Measurements from ENCODE around the gene CLEC5A.

DNA sequence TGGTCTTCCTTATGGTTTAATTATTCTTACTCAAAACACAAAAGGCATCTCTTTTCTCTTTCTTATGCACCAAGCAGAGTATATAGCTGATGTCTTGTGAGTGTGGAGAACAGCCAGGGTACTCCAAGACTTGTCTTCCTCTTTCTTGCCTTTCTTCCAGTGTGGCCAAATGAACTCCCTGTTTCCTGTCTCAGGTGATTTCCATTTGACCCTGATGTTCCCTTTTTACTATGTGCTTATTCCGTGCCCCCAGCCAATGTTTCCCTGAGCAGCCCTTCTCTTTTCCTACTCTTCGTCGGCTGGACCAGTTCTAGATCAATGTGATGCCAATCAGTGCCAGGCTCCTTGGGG is 18.0 kb downstream of the CLEC5A start:
- TF ChIP-seq FOXK2 (IDR thresholded peaks at IDR 0.05) (no peak), BHLHE40 (IDR thresholded peaks at IDR 0.05; ENCODE audit: borderline replicate concordance) (no peak), ARNT (IDR thresholded peaks at IDR 0.05) (no peak), SP1 (IDR thresholded peaks at IDR 0.05) (no peak), FOXA1 (IDR thresholded peaks at IDR 0.05) (no peak), SUZ12 (IDR thresholded peaks at IDR 0.05) (no peak), TARDBP (IDR thresholded peaks at IDR 0.05) (no peak), FOXM1 (IDR thresholded peaks at IDR 0.05; ENCODE audit: borderline replicate concordance) (no peak), NFRKB (IDR thresholded peaks at IDR 0.05) (no peak), L3MBTL2 (conservative IDR thresholded peaks at IDR 0.05) (no peak)
- TF ChIP-seq, protein P1, sequence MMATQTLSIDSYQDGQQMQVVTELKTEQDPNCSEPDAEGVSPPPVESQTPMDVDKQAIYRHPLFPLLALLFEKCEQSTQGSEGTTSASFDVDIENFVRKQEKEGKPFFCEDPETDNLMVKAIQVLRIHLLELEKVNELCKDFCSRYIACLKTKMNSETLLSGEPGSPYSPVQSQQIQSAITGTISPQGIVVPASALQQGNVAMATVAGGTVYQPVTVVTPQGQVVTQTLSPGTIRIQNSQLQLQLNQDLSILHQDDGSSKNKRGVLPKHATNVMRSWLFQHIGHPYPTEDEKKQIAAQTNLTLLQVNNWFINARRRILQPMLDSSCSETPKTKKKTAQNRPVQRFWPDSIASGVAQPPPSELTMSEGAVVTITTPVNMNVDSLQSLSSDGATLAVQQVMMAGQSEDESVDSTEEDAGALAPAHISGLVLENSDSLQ (IDR thresholded peaks at IDR 0.05): no peak
